Cardiac muscle cell (in vitro differentiated cells and primary cell): ENCODE measurements around the gene CILP. TPM values are rescaled to one million over a fixed set of nuclear protein-coding genes. Genes with fewer than 3 reads are reported as not detected.

ENCODE experiments used
- DNase-seq, 2 donors: peaks; one replicate each; pipeline versions ENCODE4 v3.0.0 to v3.0.0-alpha.2; 2010 to 2017; ENCODE audit warnings: low read depth in 1 of 2, low spot score in 1 of 2
- H3K27ac ChIP-seq: fragments of 200-600 bp; sonication (generic); 2 replicates; pipeline ENCODE4 v1.5.1; 2016
- H3K27me3 ChIP-seq: fragments of 200-600 bp; sonication (generic); 2 replicates; pipeline ENCODE4 v1.6.0; 2016; ENCODE audit warnings: control low read depth
- H3K36me3 ChIP-seq: fragments of 200-600 bp; sonication (generic); 2 replicates; pipeline ENCODE4 v1.5.1; 2016; ENCODE audit warnings: control low read depth
- H3K4me1 ChIP-seq: fragments of 200-600 bp; sonication (generic); 2 replicates; pipeline ENCODE4 v1.8.1; 2017; ENCODE audit warnings: low read depth, mild to moderate bottlenecking, mixed run types
- H3K4me3 ChIP-seq: fragments of 200-600 bp; sonication (generic); 2 replicates; pipeline ENCODE4 v1.5.1; 2016; ENCODE audit warnings: mild to moderate bottlenecking
- H3K9me3 ChIP-seq: fragments of 200-600 bp; sonication (generic); 2 replicates; pipeline ENCODE4 v1.5.1; 2017; ENCODE audit warnings: low read depth, mild to moderate bottlenecking, control low read depth
- CTCF ChIP-seq: IDR thresholded peaks from 2 replicates; pipeline ENCODE4 v1.5.1; 2012; ENCODE audit warnings: low read depth, mild to moderate bottlenecking, low read length
- polyA plus RNA-seq: library from polyadenylated mRNA; unstranded; fragments of >200 nt; fragmentation: Nextera tagmentation; extraction: Ambion mirVana; gene quantifications from 2 replicates; pipeline ENCODE4 v1.2.1, GENCODE V29; 2016
- total RNA-seq: library from RNA; depleted of rRNA; stranded (reverse); fragments of >200 nt; gene quantifications from 2 replicates; pipeline ENCODE4 v1.2.3, GENCODE V29; 2016

Gene CILP
- total and polyA plus RNA-seq, 2 experiments from 2014 or later = 0.50 to 1.0 TPM

- no peaks in the 10 kb centered on the region for H3K9me3 ChIP-seq
- H3K4me3 ChIP-seq = no peak overlapping the region
- no peaks in the 10 kb centered on the region for H3K27me3 ChIP-seq
- no peak overlapping the region for H3K27ac ChIP-seq
- no peak for TF ChIP-seq CTCF
- no peaks in the 10 kb centered on the region for H3K36me3 ChIP-seq
- DNase-seq = no peak
- H3K4me1 ChIP-seq = peaks cover 23% of the 10 kb centered on the region
Observed at GRCh38 chr15:65213241-65213640, 2.0 kb upstream of the CILP start.

DNA sequence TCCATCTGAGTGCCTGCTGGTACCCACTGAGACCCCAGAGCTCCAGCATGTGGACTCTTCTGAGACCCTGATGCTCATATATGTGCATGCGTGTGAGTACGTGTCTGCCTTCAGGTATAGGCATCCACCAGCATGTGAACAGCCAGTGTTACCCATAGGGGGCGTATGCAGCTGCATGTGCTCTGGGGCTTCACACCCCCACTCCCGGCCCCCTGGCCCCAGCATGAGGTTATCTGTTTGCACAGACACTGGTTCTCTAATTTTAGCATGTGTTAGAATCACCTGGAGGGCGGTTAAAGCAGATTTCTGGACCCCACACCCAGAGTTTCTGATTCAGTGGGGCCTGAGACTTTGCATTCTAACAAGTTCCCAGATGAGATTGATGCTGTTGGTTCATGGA, 824 bp upstream of the CILP start:
- peak in 1 of 2 donors; percentile 36 for DNase-seq
- peaks cover 23% of the 10 kb centered on the region for H3K4me1 ChIP-seq
- H3K27me3 ChIP-seq = no peaks in the 10 kb centered on the region
- no peak overlapping the region for H3K4me3 ChIP-seq
- H3K27ac ChIP-seq = no peak overlapping the region
- H3K36me3 ChIP-seq = no peaks in the 10 kb centered on the region
- H3K9me3 ChIP-seq = no peaks in the 10 kb centered on the region
- TF ChIP-seq CTCF = peak; percentile 45

DNA sequence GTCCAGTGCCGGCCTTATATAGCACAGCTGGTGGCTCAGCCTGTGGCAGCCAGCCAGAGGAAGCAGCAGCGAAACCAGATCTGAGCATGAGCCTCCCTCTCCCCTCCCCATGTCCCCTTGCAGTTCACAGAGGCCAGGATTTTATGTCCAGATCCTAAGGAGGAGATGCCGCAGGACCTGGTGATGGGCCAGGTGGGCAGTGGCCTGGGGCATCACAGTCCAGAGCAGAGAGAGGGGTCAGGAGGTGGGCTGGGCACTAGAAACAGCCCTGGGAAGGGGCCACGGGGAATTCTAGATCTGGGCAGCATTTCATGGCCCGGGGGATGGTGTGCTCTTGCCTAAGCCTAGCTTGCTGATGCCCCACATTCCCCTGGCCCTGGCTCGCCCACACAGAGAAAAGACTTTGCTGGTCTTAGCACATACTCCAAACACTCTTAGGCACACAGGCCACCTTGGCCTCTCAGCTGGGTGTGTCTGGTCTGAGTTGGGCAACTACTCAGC, 259 bp upstream of the CILP start:
- no peak for TF ChIP-seq CTCF
- Histone ChIP-seq H3K4me1 (peaks cover 23% of the 10 kb centered on the region), H3K36me3 (no peaks in the 10 kb centered on the region), H3K4me3 (no peak overlapping the region), H3K27ac (no peak overlapping the region), H3K9me3 (no peaks in the 10 kb centered on the region), H3K27me3 (no peaks in the 10 kb centered on the region)
- DNase-seq = peak; percentile 53 to 71

- TF ChIP-seq CTCF = no peak
- no peak for DNase-seq
- H3K4me3 ChIP-seq = no peak overlapping the region
- no peaks in the 10 kb centered on the region for H3K27me3 ChIP-seq
- no peaks in the 10 kb centered on the region for H3K36me3 ChIP-seq
- H3K27ac ChIP-seq = no peak overlapping the region
- no peaks in the 10 kb centered on the region for H3K9me3 ChIP-seq
- H3K4me1 ChIP-seq = peaks cover 23% of the 10 kb centered on the region
Observed at GRCh38 chr15:65209701-65210643, 1.3 kb downstream of the CILP start.

DNA sequence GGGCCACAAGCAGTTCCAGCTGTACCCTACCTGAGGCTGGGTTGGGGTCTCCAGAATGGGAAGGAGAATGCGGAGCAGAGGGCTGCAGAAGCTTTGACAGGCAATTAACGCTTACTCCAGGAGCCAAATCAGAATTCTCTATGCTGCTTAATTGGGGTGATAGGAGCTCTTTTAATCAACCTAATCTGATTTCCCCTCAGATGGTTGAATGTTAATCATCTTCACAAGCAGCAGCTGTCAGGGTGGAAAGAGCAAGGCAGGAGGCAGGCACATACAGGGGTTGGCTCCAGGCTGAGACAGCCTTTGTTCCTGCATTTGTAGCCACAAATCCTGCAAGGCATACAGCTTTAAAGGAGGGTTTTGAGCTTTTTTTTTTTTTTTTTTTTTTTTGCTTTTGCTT, 2.6 kb downstream of the CILP start:
- Histone ChIP-seq H3K9me3 (no peaks in the 10 kb centered on the region), H3K27me3 (no peaks in the 10 kb centered on the region), H3K36me3 (no peaks in the 10 kb centered on the region), H3K4me1 (peaks cover 23% of the 10 kb centered on the region), H3K4me3 (no peak overlapping the region), H3K27ac (no peak overlapping the region)
- TF ChIP-seq CTCF = no peak
- no peak for DNase-seq
